ENCODE results near the gene IGF1R.

- TF ChIP-seq ZFX (IDR thresholded peaks at IDR 0.05) (no peak), CTCF (conservative IDR thresholded peaks at IDR 0.05) (no peak)
These were observed 34.8 kb downstream of the IGF1R start for GRCh38 chr15:98682992-98683701.
